GM21423 (cell line): ENCODE data around the gene ZNF540.
"Not testable (repeated sequence)": the region's sequence is repeated elsewhere in the genome, so short reads cannot be mapped to it uniquely, and the experiment has no call there.

Source experiments
- ATAC-seq: cut with Tn5 transposase; IDR thresholded peaks from one replicate; pipeline ENCODE4 v1.9.1; 2021; ENCODE audit warnings: mild to moderate bottlenecking, moderate library complexity; ENCODE audit not compliant: unreplicated experiment

The ZNF540 gene

DNA sequence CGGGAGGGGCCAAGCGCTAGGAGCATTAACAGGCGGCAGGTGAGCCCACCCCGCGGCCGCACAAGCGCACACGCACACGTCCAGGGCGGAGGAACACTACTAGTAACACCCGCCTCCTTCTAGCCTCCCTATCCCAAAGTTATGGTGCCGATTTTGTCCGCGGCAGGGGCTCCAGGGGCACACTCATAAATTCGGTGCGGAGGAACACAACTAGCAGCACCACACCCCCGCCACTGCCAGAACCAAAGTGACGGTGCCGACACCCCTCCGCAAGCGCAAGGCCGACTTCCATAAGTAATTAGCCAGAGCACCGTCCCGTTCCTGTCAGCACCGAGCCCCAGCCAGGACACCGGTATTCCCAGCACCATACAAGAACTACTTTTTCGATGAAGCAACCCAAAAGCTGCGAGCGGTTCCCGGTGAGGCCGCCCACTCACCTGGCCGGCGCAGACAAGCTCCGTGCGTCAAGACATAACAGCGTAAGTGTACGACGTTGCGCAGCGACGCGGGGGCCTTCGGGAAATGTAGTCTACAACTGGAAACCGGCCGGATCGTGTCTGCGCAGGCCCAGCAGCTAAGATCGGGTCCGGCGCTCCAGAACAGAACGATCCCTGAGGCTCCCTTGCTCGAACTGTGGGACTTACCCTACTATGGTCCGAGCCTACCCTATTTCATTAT, at the start of gene ZNF540, which contains the start of gene ZNF571:
Gene ZNF540, plus strand, starts transcription at position 573 of the 678 bp plus-strand sequence. CDS start 3,572 bp downstream, outside the sequence.
Gene ZNF571, minus strand, starts transcription at position 489 of the 678 bp plus-strand sequence. CDS start 8,116 bp downstream, outside the sequence.
- ATAC-seq = peak; percentile 97

DNA sequence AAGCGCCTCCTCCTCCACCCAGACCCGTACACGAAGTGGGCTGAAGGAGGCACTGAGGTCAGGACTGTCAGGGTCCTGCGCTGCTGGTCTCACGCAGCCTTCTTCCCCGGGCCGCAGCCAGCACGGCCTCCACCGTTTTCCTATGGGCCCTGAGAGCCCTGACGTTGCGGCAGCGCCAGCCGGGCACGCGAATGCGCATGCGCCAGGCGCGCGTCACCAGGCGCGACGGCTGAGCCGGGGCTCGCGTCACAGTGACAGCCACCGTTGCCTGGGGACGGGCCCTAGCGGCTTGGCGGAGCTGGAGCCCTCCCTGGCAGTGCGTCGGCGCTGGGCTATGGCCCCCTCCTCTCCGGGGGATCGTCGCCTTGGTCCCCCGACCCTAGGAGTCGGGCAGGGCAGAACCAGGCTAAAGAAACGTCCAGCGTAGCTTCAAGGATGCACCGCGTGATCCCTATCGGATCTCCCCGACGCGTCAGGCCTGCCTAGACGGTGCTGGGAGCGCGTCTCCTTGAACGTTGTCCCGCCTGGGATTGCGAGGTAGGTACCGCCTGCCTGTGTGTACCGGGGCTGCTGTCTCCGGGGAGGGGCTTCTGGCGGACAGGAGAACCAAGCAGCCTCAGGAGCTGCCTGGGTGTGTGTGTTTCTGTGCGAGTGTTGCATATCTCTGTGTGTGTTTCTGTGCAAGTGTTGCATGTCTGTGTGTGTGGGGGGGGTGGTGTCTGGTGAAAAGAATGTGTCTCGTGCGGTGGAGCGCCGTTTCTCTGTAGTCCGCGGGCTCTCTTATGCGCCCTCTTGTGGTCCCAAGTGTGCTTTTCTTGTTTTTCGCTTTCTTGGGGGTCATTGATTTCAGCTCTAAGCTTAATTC, 43.3 kb upstream of the ZNF540 start:
- ATAC-seq = no peak

DNA sequence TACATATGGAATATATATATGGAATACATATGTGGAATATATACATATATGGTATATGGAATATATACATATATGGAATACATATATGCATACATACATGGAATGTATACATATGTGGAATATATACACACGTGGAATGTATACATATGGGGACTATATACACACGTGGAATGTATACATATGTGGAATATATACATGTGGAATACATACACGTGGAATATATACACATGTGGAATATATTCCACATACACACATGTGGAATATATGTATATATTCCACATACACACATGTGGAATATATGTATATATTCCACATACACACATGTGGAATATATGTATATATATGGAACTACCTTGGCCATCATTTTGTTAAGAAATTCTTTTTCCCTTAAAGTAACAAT, 31.2 kb upstream of the ZNF540 start:
- ATAC-seq = no peak

DNA sequence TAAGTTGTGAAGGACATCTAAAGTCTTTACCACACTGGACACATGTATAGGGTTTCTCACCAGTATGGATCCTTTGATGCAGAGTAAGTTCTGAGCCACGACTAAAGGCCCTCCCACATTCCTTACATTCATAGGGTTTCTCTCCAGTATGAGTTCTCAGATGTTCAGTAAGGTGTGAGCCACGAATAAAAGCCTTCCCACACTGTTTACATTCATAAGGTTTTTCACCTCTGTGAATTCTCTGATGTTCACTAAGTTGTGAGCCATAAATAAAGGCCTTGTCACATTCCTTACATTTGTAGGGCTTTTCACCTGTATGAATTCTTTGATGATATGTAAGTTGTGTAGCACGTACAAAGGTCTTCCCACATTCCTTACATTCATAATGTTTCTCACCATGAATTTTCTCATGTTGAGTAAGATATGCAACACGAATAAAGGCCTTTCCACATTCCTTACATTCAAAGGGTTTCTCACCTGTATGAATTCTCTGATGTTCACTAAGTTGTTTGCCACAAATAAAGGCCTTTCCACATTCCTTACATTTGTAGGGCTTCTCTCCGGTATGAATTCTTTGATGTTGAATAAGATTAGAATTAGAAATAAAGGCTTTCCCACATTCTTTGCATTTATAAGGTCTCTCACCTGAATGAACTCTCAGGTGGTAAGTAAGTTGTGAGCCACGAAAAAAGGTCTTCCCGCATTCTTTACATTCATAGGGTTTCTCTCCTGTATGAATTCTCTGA, 29.9 kb upstream of the ZNF540 start:
- ATAC-seq = no peak

DNA sequence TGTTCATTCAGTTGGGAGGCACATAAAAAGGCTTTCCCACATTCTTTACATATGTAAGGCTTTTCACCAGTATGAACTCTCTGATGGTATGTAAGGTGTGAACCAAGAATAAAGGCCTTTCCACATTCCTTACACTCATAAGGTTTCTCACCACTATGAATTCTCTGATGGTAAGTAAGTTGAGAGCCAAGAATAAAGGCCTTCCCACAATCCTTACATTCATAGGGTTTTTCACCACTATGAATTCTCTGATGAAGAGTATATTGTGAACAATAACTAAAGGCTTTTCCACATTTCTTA, 29.4 kb upstream of the ZNF540 start:
- no peak for ATAC-seq

DNA sequence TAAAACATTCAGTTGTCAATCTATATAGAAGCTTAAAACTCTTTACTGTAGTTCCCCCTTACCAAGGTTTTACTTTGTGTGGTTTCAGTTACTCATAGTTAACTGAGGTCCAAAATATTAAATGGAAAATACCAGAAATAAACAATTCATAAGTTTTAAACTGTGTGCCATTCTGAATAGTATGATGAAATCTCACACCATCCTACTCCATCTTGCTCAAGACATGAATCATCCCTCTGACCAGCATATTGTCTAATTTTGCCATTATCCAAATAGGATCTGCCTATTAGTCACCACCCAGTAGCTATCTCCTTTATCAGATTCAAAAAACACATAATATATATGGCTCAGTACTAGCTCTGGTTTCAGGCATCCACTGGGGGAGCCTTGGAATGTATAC, 22.5 kb upstream of the ZNF540 start:
- ATAC-seq = no peak

DNA sequence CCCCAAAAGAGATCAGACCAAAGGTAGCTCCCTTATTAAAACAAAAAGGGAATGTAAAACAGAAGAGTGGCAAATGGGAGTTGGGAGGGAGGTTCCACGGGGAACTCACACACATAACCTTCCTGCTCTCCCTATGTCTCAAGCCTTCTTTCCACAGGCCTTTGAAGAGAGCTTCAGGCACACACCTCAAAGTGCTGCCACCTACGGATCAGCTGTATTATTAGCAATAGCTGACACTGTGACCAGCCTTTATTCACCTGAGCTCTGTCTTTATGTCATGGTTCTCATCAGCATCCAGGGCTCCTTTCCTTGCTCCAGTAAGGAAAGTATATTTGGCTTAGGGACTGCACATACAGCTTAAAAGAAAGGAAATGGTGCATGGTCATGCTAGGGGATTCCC, 11.3 kb upstream of the ZNF540 start:
- ATAC-seq = no peak

DNA sequence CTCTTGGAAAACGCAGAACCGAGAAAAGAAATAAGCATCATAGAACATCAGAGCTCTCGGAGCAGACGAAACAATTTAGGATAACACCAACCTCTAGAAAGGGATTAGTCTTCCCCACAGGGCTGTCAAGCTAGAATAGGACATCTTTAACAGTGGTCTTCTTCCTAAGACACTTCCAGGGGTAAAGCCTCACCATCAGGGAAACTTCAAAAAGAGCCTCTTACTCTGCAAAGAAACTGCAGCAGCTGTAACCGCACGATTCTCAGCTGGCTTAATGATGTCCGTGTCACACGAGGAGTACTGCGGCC, 726 bp upstream of the ZNF540 start:
- peak; percentile 30 for ATAC-seq

DNA sequence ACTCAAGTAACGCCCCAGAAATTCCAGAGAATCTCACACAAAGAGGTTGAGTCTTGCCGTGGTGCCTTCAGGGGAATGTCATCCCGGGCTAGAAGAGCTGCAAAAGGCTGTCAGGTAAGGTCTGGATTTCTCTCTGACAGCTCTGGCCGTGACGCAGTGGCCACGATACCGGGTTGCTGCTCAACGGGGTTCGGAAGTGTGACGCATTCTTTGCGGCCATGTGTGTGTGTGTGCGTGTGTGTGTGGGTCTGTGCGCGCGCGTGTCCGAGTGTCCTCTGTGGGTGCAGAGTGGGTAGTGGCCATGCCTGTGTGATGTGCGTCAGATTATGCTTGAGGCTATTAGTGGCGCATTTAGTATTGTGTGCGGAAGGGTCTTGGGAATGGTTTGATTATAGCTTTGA, 306 bp downstream of the ZNF540 start:
- ATAC-seq = peak; percentile 19

DNA sequence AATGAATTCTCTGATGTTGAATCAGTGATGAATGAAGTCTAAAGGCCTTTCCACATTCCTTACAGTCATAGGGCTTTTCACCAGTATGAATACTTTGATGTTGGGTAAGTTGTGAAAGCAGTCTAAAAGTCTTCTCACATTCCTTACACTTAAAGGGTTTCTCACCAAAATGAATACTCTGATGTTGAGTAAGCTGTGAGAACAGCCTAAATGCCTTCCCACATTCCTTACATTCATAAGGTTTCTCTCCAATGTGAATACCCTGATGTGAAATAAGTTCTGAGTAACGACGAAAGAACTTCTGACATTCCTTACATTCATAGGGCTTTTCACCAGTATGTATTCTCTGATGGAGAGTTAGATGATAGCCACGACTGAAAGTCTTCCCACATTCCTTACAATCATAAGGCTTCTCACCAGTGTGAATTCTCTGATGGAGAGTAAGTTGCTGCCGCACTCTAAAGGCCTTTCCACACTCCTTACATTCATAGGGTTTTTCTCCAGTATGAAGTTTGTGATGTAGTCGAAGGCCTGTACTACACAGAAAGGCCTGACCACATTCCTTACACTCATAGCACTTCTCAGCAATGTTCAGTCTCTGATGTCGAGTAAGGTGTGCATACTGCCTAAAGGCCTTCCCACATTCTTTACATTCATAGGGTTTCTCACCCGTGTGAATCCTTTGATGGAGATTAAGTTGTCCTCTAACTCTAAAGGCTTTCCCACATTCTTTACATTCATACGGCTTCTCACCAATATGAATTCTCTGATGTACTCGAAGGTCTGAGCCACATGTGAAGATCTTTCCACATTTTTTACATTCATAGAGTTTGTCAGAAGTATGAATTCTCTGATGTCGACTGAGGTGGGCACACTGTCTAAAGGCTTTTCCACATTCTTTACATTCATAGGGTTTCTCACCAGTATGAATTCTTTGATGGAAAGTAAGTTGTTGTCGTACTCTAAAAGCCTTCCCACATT, 40.7 kb downstream of the ZNF540 start:
- no peak for ATAC-seq

DNA sequence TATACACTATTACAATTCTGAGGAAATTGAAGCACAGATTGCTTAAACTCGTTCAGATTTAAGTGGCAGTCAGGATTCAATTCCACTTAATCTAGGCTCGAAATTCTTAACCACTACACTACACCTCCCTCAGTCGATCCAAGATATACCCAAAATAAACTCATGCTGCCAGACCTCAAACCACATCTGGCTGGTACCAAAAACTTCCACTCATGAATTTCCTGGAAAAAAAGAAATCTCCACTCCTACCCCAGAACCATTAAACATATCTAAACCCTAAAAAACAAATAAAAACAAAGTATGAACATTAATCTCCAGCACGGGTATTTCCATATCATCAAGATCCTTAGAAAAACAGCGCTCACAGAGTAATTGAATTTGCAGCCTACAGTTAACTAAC, 59.4 kb downstream of the ZNF540 start:
- no peak for ATAC-seq

DNA sequence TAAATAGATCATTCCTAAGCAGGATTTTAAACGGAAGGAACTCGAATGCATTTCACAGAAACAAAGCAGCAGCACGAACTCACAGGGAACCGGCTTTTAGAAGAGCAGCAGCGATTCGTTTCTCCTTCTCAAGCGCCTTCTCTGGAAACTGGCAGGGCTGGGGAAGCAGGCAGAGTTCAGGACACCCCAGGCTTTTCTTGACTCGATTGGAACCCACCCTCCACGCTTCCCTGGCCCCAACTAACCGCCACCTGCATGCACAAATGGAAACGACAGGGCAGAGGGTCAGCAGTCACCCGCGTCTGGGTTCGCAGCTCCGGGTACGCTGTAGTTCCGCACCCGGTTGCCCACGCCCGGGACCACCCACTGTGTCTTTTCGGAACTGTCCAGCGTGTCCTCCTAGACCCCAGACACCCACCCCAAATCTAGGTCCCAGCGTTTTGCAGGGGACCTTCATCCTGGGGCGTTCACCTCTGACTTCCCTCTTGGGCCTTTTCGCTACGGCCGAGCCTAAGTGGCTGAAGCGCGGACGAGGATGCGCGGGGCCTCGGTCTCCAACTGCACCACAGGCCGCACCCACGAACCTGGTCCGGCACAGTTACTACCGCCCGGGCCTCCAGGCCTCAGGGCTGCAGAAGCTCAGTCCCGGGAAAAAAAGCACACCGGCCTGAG, 60.1 kb downstream of the ZNF540 start:
- ATAC-seq = peak; percentile 38

DNA sequence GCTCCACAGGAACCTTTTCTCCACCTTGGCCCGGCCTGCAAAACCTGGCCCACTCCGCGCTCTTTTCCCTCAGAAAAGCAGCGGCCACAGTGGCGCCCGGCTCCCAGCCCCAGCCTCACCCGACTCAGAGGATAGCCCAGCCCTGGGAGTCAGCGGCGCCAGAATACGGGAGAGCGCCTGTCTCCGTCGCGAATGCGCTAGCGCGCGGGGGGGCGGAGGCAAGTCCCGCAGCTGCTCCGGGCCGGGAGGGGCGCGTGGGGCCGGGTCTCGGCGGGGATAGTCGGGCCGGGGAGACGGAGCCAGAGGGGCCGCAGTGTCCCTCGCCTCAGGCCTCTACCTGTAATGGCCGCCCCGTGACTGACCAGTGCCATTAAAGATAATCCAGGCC, 60.6 kb downstream of the ZNF540 start, which contains the start of gene ZFP30:
Gene ZFP30, minus strand, starts transcription at position 165 of the 388 bp plus-strand sequence. CDS start 7,643 bp downstream, outside the sequence.
- peak; percentile 61 for ATAC-seq

DNA sequence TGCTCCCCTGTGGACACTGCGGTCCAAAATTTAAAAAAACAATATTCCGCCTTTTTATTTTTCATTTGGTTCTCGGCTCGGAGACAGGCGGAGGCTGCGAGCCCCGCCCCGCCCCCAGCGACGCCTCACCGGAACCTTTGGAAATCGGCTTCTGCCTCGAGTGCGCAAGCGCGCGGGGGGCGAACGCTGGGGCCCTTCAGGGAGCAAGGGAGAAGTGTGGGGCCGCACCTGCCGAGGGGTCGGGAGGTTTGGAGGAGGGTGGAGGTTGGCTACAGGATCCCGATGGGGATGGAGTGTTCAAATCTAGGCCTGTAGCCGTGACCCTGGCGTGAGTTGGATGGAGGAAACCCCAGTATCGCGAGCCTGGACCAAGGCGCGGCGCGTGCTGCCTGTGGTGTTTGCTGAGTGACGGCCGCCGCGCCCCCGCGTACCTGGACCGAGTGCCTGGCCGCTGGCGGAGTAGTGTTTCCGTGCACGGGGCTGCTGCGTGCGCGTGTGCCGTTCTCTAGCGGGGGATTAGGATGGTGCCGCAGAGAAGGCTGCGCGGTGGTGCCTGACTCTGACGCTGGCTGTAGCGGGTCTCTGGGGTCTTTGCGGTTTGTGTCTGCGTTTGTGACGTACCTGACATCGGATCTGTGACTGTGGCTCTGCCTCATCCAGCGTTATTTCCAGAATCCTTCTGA, 61.2 kb downstream of the ZNF540 start:
- peak; percentile 66 for ATAC-seq

DNA sequence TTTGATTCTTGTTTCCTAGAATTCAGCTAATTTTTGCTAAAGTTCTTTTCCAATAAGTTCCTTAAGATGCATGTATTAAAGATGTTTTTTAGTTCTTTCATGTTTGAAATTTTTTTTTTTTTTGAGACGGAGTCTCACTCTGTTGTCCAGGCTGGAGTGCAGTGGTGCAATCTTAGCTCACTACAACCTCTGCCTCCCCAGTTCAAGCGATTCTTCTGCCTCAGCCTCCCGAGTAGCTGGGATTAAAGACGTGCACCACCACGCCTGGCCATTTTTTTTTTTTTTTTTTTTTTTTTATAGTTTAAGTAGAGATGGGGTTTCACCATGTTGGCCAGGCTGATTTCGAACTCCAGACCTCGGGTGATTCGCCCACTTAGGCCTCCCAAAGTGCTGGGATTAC, 62.5 kb downstream of the ZNF540 start:
- ATAC-seq = not testable (repeated sequence)
